K562 (cell line): ENCODE results near the gene ZCCHC17. TPM values are rescaled to one million over a fixed set of nuclear protein-coding genes. Genes with fewer than 3 reads are reported as not detected.

Source experiments
- ATAC-seq: fragments of 200-7000 bp; cut with Tn5 transposase; 3 replicates; pipeline ENCODE4 v1.9.1; 2020; ENCODE audit warnings: moderate library complexity
- BruUV-seq: library from RNA; stranded (reverse); fragments of 400-500 nt; replicated peaks from 2 replicates; lab custom pipeline; 2021; lab: Mats Ljungman, UMichigan
- CTCF ChIA-PET: fragments of 300-600 bp; formaldehyde crosslinking; extraction: SDS; loops from one replicate; lab custom pipeline; 2021; ENCODE audit warnings: low intra/inter-chr PET ratio; lab: Yijun Ruan, JAX
- POLR2A ChIA-PET: fragments of 300-600, 350-650 bp; sonication (Branson Sonifier 250); formaldehyde crosslinking; extraction: SDS; loops from one replicate; lab custom pipeline; 2021; ENCODE audit warnings: antibody characterized with exemption, inconsistent platforms; lab: Yijun Ruan, JAX
- DNase-seq, 4 experiments: peaks; one replicate each; pipeline versions ENCODE4 v3.0.0 to v3.0.0-alpha.2; 2011 to 2018; ENCODE audit warnings: low spot score in 3 of 4, mixed read lengths in 3 of 4; ENCODE audit errors: extremely low read depth in 1 of 4
- FAIRE-seq: peaks from 2 replicates; lab custom pipeline; 2011; peaks lifted over from hg19 to GRCh38; lab: Jason Lieb, UNC
- H2AFZ ChIP-seq: 2 replicates; pipeline ENCODE4 v1.6.0; 2011; ENCODE audit warnings: low read depth, low read length, control low read depth, inconsistent platforms
- H3K27ac ChIP-seq: fragments of 200-600 bp; 3 replicates; pipeline ENCODE4 v1.8.0; 2011; ENCODE audit warnings: low read depth, mild to moderate bottlenecking, control low read depth, inconsistent platforms, low read length, moderate library complexity, mixed read lengths; ENCODE audit errors: extremely low read depth
- H3K27me3 ChIP-seq, 2 experiments: fragments of 300-600 bp in 1 of 2; 2 replicates in 1 of 2; 3 replicates in 1 of 2; pipeline versions ENCODE4 v1.6.0 to v1.8.0; 2011; ENCODE audit warnings: inconsistent platforms in 2 of 2, low read length in 2 of 2, mild to moderate bottlenecking in 1 of 2, mixed read lengths in 1 of 2, moderate library complexity in 1 of 2; ENCODE audit not compliant: control insufficient read depth in 2 of 2, insufficient read depth in 2 of 2
- H3K36me3 ChIP-seq: fragments of 300-600 bp; 3 replicates; pipeline ENCODE4 v1.8.0; 2011; ENCODE audit warnings: mild to moderate bottlenecking, low read length, inconsistent platforms; ENCODE audit not compliant: control insufficient read depth, insufficient read depth
- H3K4me1 ChIP-seq, 2 experiments: fragments of 200-600 bp in 1 of 2; replicated peaks in 1 of 2; 2 replicates in 1 of 2; 3 replicates in 1 of 2; pipeline versions ENCODE4 v1.5.1 to v1.8.0; 2011; ENCODE audit warnings: inconsistent platforms in 2 of 2, low read length in 2 of 2, mild to moderate bottlenecking in 1 of 2, mixed read lengths in 1 of 2, moderate library complexity in 1 of 2; ENCODE audit not compliant: control insufficient read depth in 2 of 2, insufficient read depth in 2 of 2
- H3K4me2 ChIP-seq: 2 replicates; pipeline ENCODE4 v1.6.1; 2011; ENCODE audit warnings: low read length, control low read depth, inconsistent platforms, mixed read lengths; ENCODE audit not compliant: insufficient read depth
- H3K4me3 ChIP-seq: fragments of 200-600 bp; sonication (generic), shearing (Covaris generic); 2 replicates; pipeline ENCODE4 v1.5.1; 2016; ENCODE audit warnings: control low read depth, inconsistent platforms
- H3K79me2 ChIP-seq: fragments of 200-600 bp; 3 replicates; pipeline ENCODE4 v1.8.0; 2011; ENCODE audit warnings: low read length, inconsistent platforms; ENCODE audit not compliant: control insufficient read depth, insufficient read depth
- H3K9ac ChIP-seq, 2 experiments: 2 replicates each; pipeline versions ENCODE4 v1.6.0 to v1.6.1; 2011; ENCODE audit warnings: low read depth in 2 of 2, low read length in 2 of 2, control low read depth in 1 of 2, inconsistent platforms in 1 of 2, mild to moderate bottlenecking in 1 of 2, mixed read lengths in 1 of 2; ENCODE audit not compliant: insufficient read depth in 1 of 2
- H3K9me1 ChIP-seq: one replicate; pipeline ENCODE4 v1.6.0; 2011; ENCODE audit warnings: inconsistent platforms, mild to moderate bottlenecking, low read length, moderate library complexity; ENCODE audit not compliant: control insufficient read depth, insufficient read depth
- H3K9me3 ChIP-seq: replicated peaks from 2 replicates; pipeline ENCODE4 v1.5.1; 2011; ENCODE audit warnings: low read depth, low read length, inconsistent platforms; ENCODE audit not compliant: control insufficient read depth, insufficient read depth
- H4K20me1 ChIP-seq: replicated peaks from 2 replicates; pipeline ENCODE4 v1.6.1; 2011; ENCODE audit warnings: low read length, inconsistent platforms, mixed read lengths; ENCODE audit not compliant: control insufficient read depth, insufficient read depth
- CBFA2T2 ChIP-seq: fragments of 450-650 bp; conservative IDR thresholded peaks from 2 replicates; pipeline ENCODE4 v1.6.1; 2017; ENCODE audit warnings: mild to moderate bottlenecking
- CBFA2T3 ChIP-seq: fragments of 450-650 bp; IDR thresholded peaks from 2 replicates; pipeline ENCODE4 v1.6.1; 2017
- DNMT1 ChIP-seq: fragments of 450-650 bp; IDR thresholded peaks from 2 replicates; pipeline ENCODE4 v1.6.1; 2016; ENCODE audit warnings: antibody characterized with exemption, mild to moderate bottlenecking
- FOS ChIP-seq: IDR thresholded peaks from 3 replicates; pipeline ENCODE4 v1.6.1; 2011; ENCODE audit not compliant: insufficient read length; ENCODE audit errors: extremely low read depth
- FOXK1 ChIP-seq: sonication (generic); formaldehyde crosslinking; IDR thresholded peaks from 2 replicates; pipeline ENCODE4 v1.8.0; 2022; ENCODE audit warnings: missing genetic modification reagents, mild to moderate bottlenecking, borderline replicate concordance
- FOXP1 ChIP-seq: sonication (generic); formaldehyde crosslinking; IDR thresholded peaks from 2 replicates; pipeline ENCODE4 v1.8.0; 2022; ENCODE audit warnings: mild to moderate bottlenecking, missing genetic modification reagents
- HDAC2 ChIP-seq: fragments of 450-650 bp; IDR thresholded peaks from 2 replicates; pipeline ENCODE4 v1.6.1; 2016; ENCODE audit warnings: mild to moderate bottlenecking
- HMGN3 ChIP-seq: IDR thresholded peaks from 2 replicates; pipeline ENCODE4 v1.6.1; 2011; ENCODE audit warnings: borderline replicate concordance, low read depth, mild to moderate bottlenecking, mixed read lengths, low read length; ENCODE audit not compliant: insufficient read length; ENCODE audit errors: extremely low read depth
- PRPF4 ChIP-seq: fragments of 200-400 bp; formaldehyde crosslinking; IDR thresholded peaks from one replicate; pipeline ENCODE4 v1.6.1; 2017; ENCODE audit warnings: low read length, low read depth, mild to moderate bottlenecking; ENCODE audit not compliant: insufficient read depth, poor library complexity, severe bottlenecking
- SMARCA5 ChIP-seq: fragments of 450-650 bp; IDR thresholded peaks from 2 replicates; pipeline ENCODE4 v1.6.1; 2016
- TRIM24 ChIP-seq, 2 experiments: fragments of 450-650 bp; IDR thresholded peaks; 2 replicates each; pipeline ENCODE4 v1.6.1; 2016
- WGBS: fragments of 100-300 bp; shearing (Covaris generic); methylation state at CpG from one replicate; pipeline ENCODE4 v1.1.6; 2016; ENCODE audit warnings: low coverage, mixed read lengths; ENCODE audit not compliant: insufficient coverage; ENCODE audit errors: missing lambda C conversion rate; 5-methylcytosine and 5-hydroxymethylcytosine counted together
- in situ Hi-C: fragments of 300-500 bp; cut with MboI; formaldehyde crosslinking; loops from 4 replicates; pipeline ENCODE4 v1.15.0; 2018; ENCODE audit warnings: inconsistent platforms, mixed read lengths
- intact Hi-C: fragments of 100-400 bp; cut with micrococcal nuclease; formaldehyde crosslinking; loops from 2 replicates; pipeline ENCODE4 v1.14.2; 2022
- polyA plus RNA-seq, 8 experiments: library from polyadenylated mRNA; depleted of rRNA in 4 of 8; stranded (reverse) in 5 of 8; unstranded in 3 of 8; fragments of >200 nt; fragmentation: Nextera tagmentation in 2 of 8; fragmentation: Illumina TruSeq in 1 of 8; extraction: Ambion mirVana in 2 of 8; extraction: Trizol in 1 of 8; gene quantifications; 2 replicates each; pipeline versions ENCODE4 v1.2.1 to v1.2.3, GENCODE V29; 2011 to 2014; ENCODE audit warnings: inconsistent platforms in 1 of 8, missing spikeins in 1 of 8
- total RNA-seq, 7 experiments: library from RNA; depleted of rRNA in 6 of 7; stranded (reverse); fragments of >200 nt in 6 of 7; fragmentation: Illumina TruSeq in 2 of 7; extraction: Trizol in 2 of 7; gene quantifications; 2 replicates each; pipeline versions ENCODE4 v1.2.1 to v1.2.3, GENCODE V29; 2011 to 2021; ENCODE audit warnings: low replicate concordance in 1 of 7
- TF ChIP-seq, protein P1 (sequence below), 2 experiments: fragments of 450-650 bp in 1 of 2; IDR thresholded peaks; 2 replicates each; pipeline ENCODE4 v1.6.1; 2011 to 2017; ENCODE audit warnings: low read depth in 2 of 2, antibody characterized with exemption in 1 of 2, borderline replicate concordance in 1 of 2, low read length in 1 of 2, mild to moderate bottlenecking in 1 of 2, mixed read lengths in 1 of 2; ENCODE audit not compliant: control insufficient read depth in 1 of 2
- TF ChIP-seq, protein P2 (sequence below): fragments of 250-450 bp; sonication (Bioruptor Pico); IDR thresholded peaks from 2 replicates; pipeline ENCODE4 v1.5.0; 2020; ENCODE audit warnings: mild to moderate bottlenecking
- TF ChIP-seq, protein P3 (sequence below): fragments of 450-650 bp; IDR thresholded peaks from 2 replicates; pipeline ENCODE4 v1.6.1; 2016
- TF ChIP-seq, protein P4 (sequence below): fragments of 250-450 bp; sonication (Bioruptor Pico); IDR thresholded peaks from 2 replicates; pipeline ENCODE4 v1.8.0; 2022; ENCODE audit warnings: moderate library complexity, mild to moderate bottlenecking, inconsistent platforms

ZCCHC17 gene
- total and polyA plus RNA-seq, 9 of the 15 experiments (the other 6 are each of a cell fraction or from before 2014, with no cell fraction given), result 46.9 to 150 (median 74.7) TPM

DNA sequence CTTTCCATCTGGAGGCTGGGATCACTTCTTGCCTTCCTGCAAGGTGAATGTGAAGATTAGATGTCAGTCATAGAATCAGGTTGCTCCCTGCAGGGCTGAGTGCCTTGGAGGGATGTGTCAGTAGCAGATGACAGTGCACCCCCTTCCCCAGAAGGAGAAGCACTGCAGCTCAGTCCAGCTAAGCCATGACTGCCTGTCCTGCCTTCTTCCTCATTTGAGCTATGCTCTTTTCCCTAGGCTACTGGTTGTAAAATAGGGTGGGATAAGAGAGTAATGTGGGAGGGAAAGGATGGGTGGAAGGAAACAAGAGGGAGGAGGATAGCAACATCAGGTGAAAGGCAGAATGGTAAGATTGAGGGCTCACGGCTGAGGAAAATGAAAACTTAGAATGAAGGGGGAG lies 87.1 kb downstream of the ZCCHC17 start:
- ChIA-PET POLR2A (interaction anchor here (1.0 to 1.5 kb wide), 2 partner anchors 10 to 12 kb away, joined by 3 to 8 read pairs; no protein-coding TSS in a partner anchor), CTCF (no interaction called here)
- intact Hi-C loops, result no loop called here
- no peak overlapping the region for H2AFZ ChIP-seq
- ATAC-seq (peak; percentile 41; the same call in 1 of the 3 replicates), DNase-seq (no peak), FAIRE-seq (no peak)
- no peaks in the 10 kb centered on the region for H3K36me3 ChIP-seq
- no peaks in the 10 kb centered on the region for H3K79me2 ChIP-seq
- in situ Hi-C loops, result no loop called here
- BruUV-seq, result no TSS peak
- no peak overlapping the region for H3K27ac ChIP-seq
- no peak overlapping the region for H3K9ac ChIP-seq
- H3K27me3 ChIP-seq, result peaks cover 18 to 42% of the 10 kb centered on the region in 2 experiments; a peak in 4 of 5 replicates
- H3K4me1 ChIP-seq, result no peaks in the 10 kb centered on the region
- H3K9me1 ChIP-seq, result no peaks in the 10 kb centered on the region
- peaks cover 8% of the 10 kb centered on the region for H4K20me1 ChIP-seq
- no peaks in the 10 kb centered on the region for H3K9me3 ChIP-seq
- WGBS, result 0% methylated on average over 1 of the region's 1 CpG
- H3K4me3 ChIP-seq, result no peak overlapping the region
- H3K4me2 ChIP-seq, result no peak overlapping the region
- TF ChIP-seq TRIM24 (IDR thresholded peaks at IDR 0.05) (no peak), SMARCA5 (no peak), FOS (no peak), HMGN3 (no peak), PRPF4 (no peak), DNMT1 (no peak), CBFA2T2 (0 out of 2 replicates have a peak, but pooled peaks have one; percentile 8), HDAC2 (no peak), FOXK1 (CRISPR knock-in tag) (no peak), CBFA2T3 (peak; percentile 28; the same call in 1 of the 2 replicates), FOXP1 (no peak)
- TF ChIP-seq, protein P1, sequence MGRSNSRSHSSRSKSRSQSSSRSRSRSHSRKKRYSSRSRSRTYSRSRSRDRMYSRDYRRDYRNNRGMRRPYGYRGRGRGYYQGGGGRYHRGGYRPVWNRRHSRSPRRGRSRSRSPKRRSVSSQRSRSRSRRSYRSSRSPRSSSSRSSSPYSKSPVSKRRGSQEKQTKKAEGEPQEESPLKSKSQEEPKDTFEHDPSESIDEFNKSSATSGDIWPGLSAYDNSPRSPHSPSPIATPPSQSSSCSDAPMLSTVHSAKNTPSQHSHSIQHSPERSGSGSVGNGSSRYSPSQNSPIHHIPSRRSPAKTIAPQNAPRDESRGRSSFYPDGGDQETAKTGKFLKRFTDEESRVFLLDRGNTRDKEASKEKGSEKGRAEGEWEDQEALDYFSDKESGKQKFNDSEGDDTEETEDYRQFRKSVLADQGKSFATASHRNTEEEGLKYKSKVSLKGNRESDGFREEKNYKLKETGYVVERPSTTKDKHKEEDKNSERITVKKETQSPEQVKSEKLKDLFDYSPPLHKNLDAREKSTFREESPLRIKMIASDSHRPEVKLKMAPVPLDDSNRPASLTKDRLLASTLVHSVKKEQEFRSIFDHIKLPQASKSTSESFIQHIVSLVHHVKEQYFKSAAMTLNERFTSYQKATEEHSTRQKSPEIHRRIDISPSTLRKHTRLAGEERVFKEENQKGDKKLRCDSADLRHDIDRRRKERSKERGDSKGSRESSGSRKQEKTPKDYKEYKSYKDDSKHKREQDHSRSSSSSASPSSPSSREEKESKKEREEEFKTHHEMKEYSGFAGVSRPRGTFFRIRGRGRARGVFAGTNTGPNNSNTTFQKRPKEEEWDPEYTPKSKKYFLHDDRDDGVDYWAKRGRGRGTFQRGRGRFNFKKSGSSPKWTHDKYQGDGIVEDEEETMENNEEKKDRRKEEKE (IDR thresholded peaks at IDR 0.05; ENCODE audit: borderline replicate concordance in 1 of 2, control insufficient read depth in 1 of 2, low read depth in 2 of 2, low read length in 1 of 2), result no peak
- TF ChIP-seq, protein P2, sequence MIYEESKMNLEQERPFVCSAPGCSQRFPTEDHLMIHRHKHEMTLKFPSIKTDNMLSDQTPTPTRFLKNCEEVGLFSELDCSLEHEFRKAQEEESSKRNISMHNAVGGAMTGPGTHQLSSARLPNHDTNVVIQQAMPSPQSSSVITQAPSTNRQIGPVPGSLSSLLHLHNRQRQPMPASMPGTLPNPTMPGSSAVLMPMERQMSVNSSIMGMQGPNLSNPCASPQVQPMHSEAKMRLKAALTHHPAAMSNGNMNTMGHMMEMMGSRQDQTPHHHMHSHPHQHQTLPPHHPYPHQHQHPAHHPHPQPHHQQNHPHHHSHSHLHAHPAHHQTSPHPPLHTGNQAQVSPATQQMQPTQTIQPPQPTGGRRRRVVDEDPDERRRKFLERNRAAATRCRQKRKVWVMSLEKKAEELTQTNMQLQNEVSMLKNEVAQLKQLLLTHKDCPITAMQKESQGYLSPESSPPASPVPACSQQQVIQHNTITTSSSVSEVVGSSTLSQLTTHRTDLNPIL, result no peak
- TF ChIP-seq, protein P3, sequence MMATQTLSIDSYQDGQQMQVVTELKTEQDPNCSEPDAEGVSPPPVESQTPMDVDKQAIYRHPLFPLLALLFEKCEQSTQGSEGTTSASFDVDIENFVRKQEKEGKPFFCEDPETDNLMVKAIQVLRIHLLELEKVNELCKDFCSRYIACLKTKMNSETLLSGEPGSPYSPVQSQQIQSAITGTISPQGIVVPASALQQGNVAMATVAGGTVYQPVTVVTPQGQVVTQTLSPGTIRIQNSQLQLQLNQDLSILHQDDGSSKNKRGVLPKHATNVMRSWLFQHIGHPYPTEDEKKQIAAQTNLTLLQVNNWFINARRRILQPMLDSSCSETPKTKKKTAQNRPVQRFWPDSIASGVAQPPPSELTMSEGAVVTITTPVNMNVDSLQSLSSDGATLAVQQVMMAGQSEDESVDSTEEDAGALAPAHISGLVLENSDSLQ, result peak; percentile 8; the same call in 1 of the 2 replicates
- TF ChIP-seq, protein P4, sequence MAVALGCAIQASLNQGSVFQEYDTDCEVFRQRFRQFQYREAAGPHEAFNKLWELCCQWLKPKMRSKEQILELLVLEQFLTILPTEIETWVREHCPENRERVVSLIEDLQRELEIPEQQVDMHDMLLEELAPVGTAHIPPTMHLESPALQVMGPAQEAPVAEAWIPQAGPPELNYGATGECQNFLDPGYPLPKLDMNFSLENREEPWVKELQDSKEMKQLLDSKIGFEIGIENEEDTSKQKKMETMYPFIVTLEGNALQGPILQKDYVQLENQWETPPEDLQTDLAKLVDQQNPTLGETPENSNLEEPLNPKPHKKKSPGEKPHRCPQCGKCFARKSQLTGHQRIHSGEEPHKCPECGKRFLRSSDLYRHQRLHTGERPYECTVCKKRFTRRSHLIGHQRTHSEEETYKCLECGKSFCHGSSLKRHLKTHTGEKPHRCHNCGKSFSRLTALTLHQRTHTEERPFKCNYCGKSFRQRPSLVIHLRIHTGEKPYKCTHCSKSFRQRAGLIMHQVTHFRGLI, result no peak
